ENCODE measurements around the gene FKRP.

GRCh38 chr19:46785054-46785979 lies 39.5 kb downstream of the FKRP start:
- no peak for TF ChIP-seq TCF7L2 (IDR thresholded peaks at IDR 0.05; ENCODE audit: low read depth, low read length)
- TF ChIP-seq SIN3A (IDR thresholded peaks at IDR 0.05; ENCODE audit: borderline replicate concordance, low read depth, low read length), result no peak
- no peak for TF ChIP-seq ZBTB10 (CRISPR knock-in tag; IDR thresholded peaks at IDR 0.05; ENCODE audit: borderline replicate concordance)
- TF ChIP-seq, protein P1, sequence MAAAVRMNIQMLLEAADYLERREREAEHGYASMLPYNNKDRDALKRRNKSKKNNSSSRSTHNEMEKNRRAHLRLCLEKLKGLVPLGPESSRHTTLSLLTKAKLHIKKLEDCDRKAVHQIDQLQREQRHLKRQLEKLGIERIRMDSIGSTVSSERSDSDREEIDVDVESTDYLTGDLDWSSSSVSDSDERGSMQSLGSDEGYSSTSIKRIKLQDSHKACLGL (CRISPR knock-in tag; IDR thresholded peaks at IDR 0.05), result no peak
- TF ChIP-seq CTCF (CRISPR knock-in tag; IDR thresholded peaks at IDR 0.05), result no peak
- TF ChIP-seq SP4 (CRISPR knock-in tag; IDR thresholded peaks at IDR 0.05), result no peak
